Activated CD4-positive, alpha-beta memory T cell treated with anti-CD3 and anti-CD28 coated beads for 36 hours (primary cell): ENCODE measurements around the gene TBC1D25. TPM values are rescaled to one million over a fixed set of nuclear protein-coding genes. Genes with fewer than 3 reads are reported as not detected.
A peak's percentile ranks its signal among the peaks of the same experiment; 100 is the strongest.
"Not testable (repeated sequence)": the region's sequence is repeated elsewhere in the genome, so short reads cannot be mapped to it uniquely, and the experiment has no call there.

ENCODE experiments used
- CTCF ChIA-PET: fragments of 350-600 bp; sonication (Branson Sonifier 250); formaldehyde crosslinking; loops from one replicate; lab custom pipeline; 2021; ENCODE audit warnings: antibody characterized with exemption, inconsistent platforms; lab: Charles Lee
- POLR2A ChIA-PET: fragments of 350-600 bp; sonication (Branson Sonifier 250); formaldehyde crosslinking; loops from one replicate; lab custom pipeline; 2021; ENCODE audit warnings: antibody characterized with exemption; lab: Charles Lee
- DNase-seq: peaks from one replicate; pipeline ENCODE4 v3.0.0-alpha.2; 2020
- H3K27ac Mint-ChIP-seq: one replicate; pipeline ENCODE4 v1.8.0; 2021; ENCODE audit warnings: mixed read lengths
- H3K27me3 Mint-ChIP-seq: one replicate; pipeline ENCODE4 v1.8.0; 2021; ENCODE audit warnings: mixed read lengths
- H3K36me3 Mint-ChIP-seq: one replicate; pipeline ENCODE4 v1.8.0; 2021; ENCODE audit warnings: mixed read lengths
- H3K4me1 Mint-ChIP-seq: one replicate; pipeline ENCODE4 v1.8.0; 2021; ENCODE audit warnings: low read depth, mixed read lengths
- H3K4me3 Mint-ChIP-seq: one replicate; pipeline ENCODE4 v1.8.0; 2021; ENCODE audit warnings: mild to moderate bottlenecking, mixed read lengths
- H3K9me3 Mint-ChIP-seq: one replicate; pipeline ENCODE4 v1.8.0; 2021; ENCODE audit warnings: mixed read lengths
- intact Hi-C: fragments of 100-400 bp; cut with micrococcal nuclease; formaldehyde crosslinking; loops from one replicate; pipeline ENCODE4 v1.15.1; 2023
- total RNA-seq, 2 experiments: library from RNA; stranded (reverse); gene quantifications; one replicate each; pipeline ENCODE4 v1.2.3, GENCODE V29; 2021

Gene TBC1D25
- total RNA-seq, 2 experiments from 2014 or later = 13.5 to 16.2 TPM

GRCh38 chrX:48540028-48540375 is 488 bp downstream of the TBC1D25 start:
- ChIA-PET POLR2A (interaction anchor here (0.6 to 1.6 kb wide), 5 partner anchors 18 to 496 kb away, joined by 3 to 12 read pairs (median 4); partner anchors contain the start of genes EBP and RBM3), CTCF (interaction anchor here (0.6 to 1.3 kb wide), 3 partner anchors 10 to 65 kb away, joined by 3 to 5 read pairs (median 3); no protein-coding TSS in a partner anchor)
- H3K27ac Mint-ChIP-seq = peak overlapping the region; percentile 97
- peaks cover 19% of the 10 kb centered on the region for H3K4me1 Mint-ChIP-seq
- DNase-seq = peak; percentile 71
- peaks cover 10% of the 10 kb centered on the region for H3K36me3 Mint-ChIP-seq
- no peaks in the 10 kb centered on the region for H3K9me3 Mint-ChIP-seq
- peak overlapping the region; percentile 84 for H3K4me3 Mint-ChIP-seq
- no peaks in the 10 kb centered on the region for H3K27me3 Mint-ChIP-seq
- intact Hi-C loops = loop anchor here (1.0 kb wide), 2 partner anchors 18 to 30 kb away; no protein-coding TSS in a partner anchor

- intact Hi-C loops = loop anchor here (1.0 kb wide), 2 partner anchors 18 to 30 kb away; no protein-coding TSS in a partner anchor
- peaks cover 19% of the 10 kb centered on the region for H3K4me1 Mint-ChIP-seq
- no peaks in the 10 kb centered on the region for H3K9me3 Mint-ChIP-seq
- H3K27ac Mint-ChIP-seq = peak overlapping the region; percentile 97
- H3K27me3 Mint-ChIP-seq = no peaks in the 10 kb centered on the region
- CTCF ChIA-PET = interaction anchor here (1.2 to 1.3 kb wide), 2 partner anchors 9 to 66 kb away, joined by 3 to 5 read pairs; no protein-coding TSS in a partner anchor
- H3K36me3 Mint-ChIP-seq = peaks cover 12% of the 10 kb centered on the region
- POLR2A ChIA-PET = interaction anchor here (0.6 to 1.6 kb wide), 4 partner anchors 18 to 497 kb away, joined by 3 to 12 read pairs (median 4); partner anchors contain the start of genes EBP and RBM3
- peak overlapping the region; percentile 84 for H3K4me3 Mint-ChIP-seq
- DNase-seq = no peak
Measured at GRCh38 chrX:48540480-48540879, 966 bp downstream of the TBC1D25 start.

DNA sequence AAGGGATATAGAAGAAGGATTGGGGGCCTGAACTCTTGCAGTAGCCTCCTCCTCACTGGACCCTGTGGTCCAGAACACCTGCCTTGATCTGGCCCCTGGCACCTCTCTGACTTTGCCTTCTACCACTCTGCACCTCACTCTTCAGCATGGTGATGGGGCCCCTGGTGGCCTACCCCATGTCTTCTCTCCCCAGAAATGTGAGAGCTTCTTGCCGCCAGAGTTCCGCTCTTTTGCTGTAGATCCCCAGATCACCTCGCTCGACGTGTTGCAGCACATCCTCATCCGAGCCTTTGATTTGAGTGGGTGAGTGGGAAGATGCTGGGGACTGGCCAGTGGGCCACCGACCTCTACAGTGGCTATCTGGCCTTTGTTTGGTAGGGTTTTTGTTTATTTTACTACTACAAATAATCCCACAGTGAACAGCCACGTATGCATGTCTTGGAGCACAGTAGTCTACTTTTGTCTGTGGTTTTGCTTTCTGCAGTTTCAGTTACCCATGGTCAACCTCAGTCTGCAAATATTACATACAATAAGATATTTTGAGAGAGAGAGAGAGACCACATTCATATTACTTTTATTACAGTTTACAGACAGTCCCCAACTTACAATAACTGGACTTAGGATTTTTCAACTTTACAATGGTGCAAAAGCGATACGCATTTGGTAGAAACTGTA is 1.8 kb downstream of the TBC1D25 start:
- intact Hi-C loops = no loop called here
- Mint-ChIP-seq H3K27me3 (no peaks in the 10 kb centered on the region), H3K4me3 (peak overlapping the region; percentile 32), H3K4me1 (peaks cover 19% of the 10 kb centered on the region), H3K36me3 (peaks cover 13% of the 10 kb centered on the region), H3K27ac (peak overlapping the region; percentile 97), H3K9me3 (no peaks in the 10 kb centered on the region)
- DNase-seq = no peak
- CTCF ChIA-PET = interaction anchor here (1.2 kb wide), 1 partner anchor 66 kb away, joined by 5 read pairs; no protein-coding TSS in a partner anchor
- POLR2A ChIA-PET = no interaction called here

GRCh38 chrX:48548871-48549270 is 9.4 kb downstream of the TBC1D25 start:
- Mint-ChIP-seq H3K36me3 (peaks cover 8% of the 10 kb centered on the region), H3K9me3 (no peaks in the 10 kb centered on the region), H3K4me1 (no peaks in the 10 kb centered on the region), H3K27me3 (no peaks in the 10 kb centered on the region), H3K4me3 (no peak overlapping the region), H3K27ac (no peak overlapping the region)
- ChIA-PET POLR2A (no interaction called here), CTCF (no interaction called here)
- intact Hi-C loops = no loop called here
- no peak for DNase-seq

DNA sequence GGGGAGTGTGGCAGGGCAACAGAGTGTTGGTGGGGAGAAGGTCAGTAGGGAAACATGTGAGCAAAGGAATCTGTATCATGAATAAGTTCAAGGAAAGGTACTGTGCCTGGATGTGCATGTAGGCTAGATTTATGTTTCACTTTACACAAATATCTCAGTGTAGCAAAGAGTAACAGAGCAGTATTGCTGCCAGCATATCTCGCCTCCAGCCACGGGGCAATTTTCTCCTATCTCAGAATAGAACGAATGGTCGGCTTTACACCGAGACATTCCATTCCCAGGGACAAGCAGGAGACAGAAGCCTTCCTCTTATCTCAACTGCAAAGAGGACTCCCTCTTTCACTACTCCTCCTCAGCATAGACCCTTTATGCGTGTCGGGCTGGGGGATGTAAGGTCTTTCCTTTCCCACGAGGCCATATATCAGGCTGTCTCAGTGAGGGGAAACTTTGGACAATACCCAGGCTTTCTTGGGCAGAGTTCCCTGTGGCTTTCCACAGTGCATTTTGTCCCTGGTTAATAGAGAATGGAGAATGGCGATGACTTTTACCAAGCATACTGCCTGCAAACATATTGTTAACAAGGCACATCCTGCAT is 16.3 kb downstream of the TBC1D25 start:
- DNase-seq, H3K4me1 Mint-ChIP-seq, H3K27ac Mint-ChIP-seq, H3K4me3 Mint-ChIP-seq, POLR2A ChIA-PET, CTCF ChIA-PET, H3K27me3 Mint-ChIP-seq, H3K9me3 Mint-ChIP-seq, intact Hi-C loops: not testable (repeated sequence)
- H3K36me3 Mint-ChIP-seq = peaks cover 21% of the 10 kb centered on the region

- H3K9me3 Mint-ChIP-seq = no peaks in the 10 kb centered on the region
- intact Hi-C loops = loop anchor here (1.0 kb wide), 1 partner anchor 18 kb away; no protein-coding TSS in a partner anchor
- no peak overlapping the region for H3K4me3 Mint-ChIP-seq
- peaks cover 25% of the 10 kb centered on the region for H3K36me3 Mint-ChIP-seq
- H3K27ac Mint-ChIP-seq = peak overlapping the region; percentile 86
- ChIA-PET POLR2A (interaction anchor here (0.6 to 1.2 kb wide), 4 partner anchors 10 to 18 kb away, joined by 3 to 4 read pairs (median 3); partner anchors contain the start of gene RBM3), CTCF (no interaction called here)
- no peaks in the 10 kb centered on the region for H3K27me3 Mint-ChIP-seq
- peak; percentile 16 for DNase-seq
- peaks cover 2% of the 10 kb centered on the region for H3K4me1 Mint-ChIP-seq
Measured at GRCh38 chrX:48558271-48558670, 18.8 kb downstream of the TBC1D25 start.

- ChIA-PET POLR2A (no interaction called here), CTCF (no interaction called here)
- H3K4me3 Mint-ChIP-seq = no peak overlapping the region
- no peaks in the 10 kb centered on the region for H3K9me3 Mint-ChIP-seq
- DNase-seq = no peak
- intact Hi-C loops = no loop called here
- H3K4me1 Mint-ChIP-seq = peaks cover 2% of the 10 kb centered on the region
- H3K36me3 Mint-ChIP-seq = peaks cover 23% of the 10 kb centered on the region
- no peaks in the 10 kb centered on the region for H3K27me3 Mint-ChIP-seq
- no peak overlapping the region for H3K27ac Mint-ChIP-seq
Measured at GRCh38 chrX:48559636-48560035, 20.1 kb downstream of the TBC1D25 start.

DNA sequence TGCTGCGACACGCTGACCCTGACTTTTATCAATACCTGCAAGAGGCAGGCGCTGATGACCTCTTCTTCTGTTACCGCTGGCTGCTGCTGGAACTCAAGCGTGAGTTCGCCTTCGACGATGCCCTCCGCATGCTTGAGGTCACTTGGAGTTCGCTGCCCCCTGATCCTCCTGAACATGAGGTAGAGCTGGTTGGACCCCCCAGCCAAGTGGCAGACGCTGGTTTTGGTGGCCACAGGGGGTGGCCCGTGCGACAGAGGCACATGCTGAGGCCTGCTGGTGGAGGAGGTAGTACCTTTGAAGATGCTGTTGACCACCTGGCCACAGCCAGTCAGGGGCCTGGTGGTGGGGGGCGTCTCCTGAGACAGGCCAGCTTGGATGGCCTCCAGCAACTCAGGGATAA is 20.5 kb downstream of the TBC1D25 start:
- DNase-seq = no peak
- ChIA-PET POLR2A (no interaction called here), CTCF (no interaction called here)
- Mint-ChIP-seq H3K27me3 (no peaks in the 10 kb centered on the region), H3K4me1 (peaks cover 2% of the 10 kb centered on the region), H3K27ac (peak overlapping the region; percentile 33), H3K36me3 (peaks cover 19% of the 10 kb centered on the region), H3K9me3 (no peaks in the 10 kb centered on the region), H3K4me3 (no peak overlapping the region)
- intact Hi-C loops = no loop called here

- Mint-ChIP-seq H3K9me3 (no peaks in the 10 kb centered on the region), H3K36me3 (peaks cover 16% of the 10 kb centered on the region), H3K27ac (no peak overlapping the region), H3K4me3 (no peak overlapping the region), H3K4me1 (peaks cover 2% of the 10 kb centered on the region), H3K27me3 (no peaks in the 10 kb centered on the region)
- no peak for DNase-seq
- intact Hi-C loops = no loop called here
- ChIA-PET POLR2A (no interaction called here), CTCF (no interaction called here)
Measured at GRCh38 chrX:48560681-48561080, 21.2 kb downstream of the TBC1D25 start.

GRCh38 chrX:48569958-48570357 is 30.4 kb downstream of the TBC1D25 start:
- DNase-seq = peak; percentile 53
- H3K27ac Mint-ChIP-seq = peak overlapping the region; percentile 72
- intact Hi-C loops = loop anchor here (1.0 to 10.0 kb wide), 4 partner anchors 30 to 705 kb away; partner anchors contain the start of genes EBP and WAS
- H3K4me1 Mint-ChIP-seq = no peaks in the 10 kb centered on the region
- no peak overlapping the region for H3K4me3 Mint-ChIP-seq
- H3K9me3 Mint-ChIP-seq = no peaks in the 10 kb centered on the region
- H3K36me3 Mint-ChIP-seq = peaks cover 4% of the 10 kb centered on the region
- ChIA-PET POLR2A (interaction anchor here (1.7 kb wide), 1 partner anchor 12 kb away, joined by 3 read pairs; no protein-coding TSS in a partner anchor), CTCF (no interaction called here)
- no peaks in the 10 kb centered on the region for H3K27me3 Mint-ChIP-seq

DNA sequence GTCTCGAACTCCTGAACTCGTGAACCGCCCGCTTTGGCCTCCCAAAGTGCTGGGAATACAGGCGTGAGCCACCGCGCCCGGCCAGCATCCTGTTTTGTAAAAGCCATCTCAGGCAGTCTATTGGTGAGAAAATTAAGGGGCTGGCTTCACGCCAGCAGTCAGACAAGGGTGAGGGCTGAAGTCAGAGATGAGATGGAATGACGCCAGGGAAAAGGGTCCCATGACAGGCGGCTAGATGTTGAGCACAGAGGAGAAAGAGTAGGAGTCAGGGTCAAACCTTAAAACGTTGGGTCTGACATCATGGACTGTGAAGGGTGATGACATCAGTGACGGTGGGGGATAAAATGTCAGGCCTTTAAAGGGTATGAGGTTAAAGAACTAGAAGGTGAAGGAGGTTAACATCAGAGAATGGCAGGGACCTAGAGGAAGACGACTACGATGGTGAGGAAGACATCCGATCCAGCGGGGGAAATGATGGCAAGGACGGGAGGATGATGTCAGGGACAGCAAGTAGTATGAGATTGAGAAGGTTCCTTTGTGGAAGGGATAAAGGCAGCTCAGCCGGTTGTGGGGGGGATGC is 34.3 kb downstream of the TBC1D25 start:
- H3K9me3 Mint-ChIP-seq = no peaks in the 10 kb centered on the region
- POLR2A ChIA-PET = interaction anchor here (0.8 to 1.5 kb wide), 4 partner anchors 15 to 99 kb away, joined by 3 to 12 read pairs (median 3); partner anchors contain the start of gene TBC1D25
- no peaks in the 10 kb centered on the region for H3K27me3 Mint-ChIP-seq
- CTCF ChIA-PET = no interaction called here
- peak; percentile 36 for DNase-seq
- H3K4me3 Mint-ChIP-seq = peak overlapping the region; percentile 92
- peaks cover 38% of the 10 kb centered on the region for H3K36me3 Mint-ChIP-seq
- intact Hi-C loops = loop anchor here (1.0 to 10.0 kb wide), 6 partner anchors 24 to 701 kb away; partner anchors contain the start of genes EBP, TBC1D25, WAS and WDR13
- peak overlapping the region; percentile 90 for H3K27ac Mint-ChIP-seq
- H3K4me1 Mint-ChIP-seq = peaks cover 17% of the 10 kb centered on the region
